AG04450 (cell line): ENCODE measurements around the gene KPRP. TPM values are rescaled to one million over a fixed set of nuclear protein-coding genes. Genes with fewer than 3 reads are reported as not detected.

ENCODE experiments used
- CTCF ChIA-PET: fragments of 300-600, 350-600 bp; formaldehyde crosslinking; extraction: SDS; loops from one replicate; lab custom pipeline; 2022; ENCODE audit warnings: antibody characterized with exemption, inconsistent platforms; lab: Charles Lee
- POLR2A ChIA-PET: fragments of 350-600 bp; formaldehyde crosslinking; extraction: SDS; loops from one replicate; lab custom pipeline; 2021; ENCODE audit warnings: antibody characterized with exemption, inconsistent platforms; lab: Yijun Ruan, JAX
- DNase-seq: peaks from one replicate; pipeline ENCODE4 v3.0.0-alpha.2; 2011; ENCODE audit warnings: low read depth, low spot score
- H3K27ac ChIP-seq: one replicate; pipeline ENCODE4 v1.5.1; 2012; ENCODE audit warnings: low read depth, low read length, control low read depth
- H3K27me3 ChIP-seq: one replicate; pipeline ENCODE4 v1.6.0; 2012; ENCODE audit warnings: low read length; ENCODE audit not compliant: control insufficient read depth, insufficient read depth
- H3K4me3 ChIP-seq: 2 replicates; pipeline ENCODE4 v1.5.1; 2011; ENCODE audit warnings: mild to moderate bottlenecking, low read depth, low read length, control low read depth
- H3K9me3 ChIP-seq: 2 replicates; pipeline ENCODE4 v1.5.1; 2012; ENCODE audit warnings: low read length; ENCODE audit not compliant: control insufficient read depth, insufficient read depth
- CTCF ChIP-seq: IDR thresholded peaks from 2 replicates; pipeline ENCODE4 v1.5.1; 2011; ENCODE audit warnings: low read depth, low read length, control low read depth, inconsistent platforms
- polyA plus RNA-seq: library from polyadenylated mRNA; depleted of rRNA; stranded (reverse); fragments of >200 nt; gene quantifications from 2 replicates; pipeline ENCODE4 v1.2.3, GENCODE V29; 2011

The KPRP gene
- polyA plus RNA-seq, 1 experiment: not detected

GRCh38 chr1:152768847-152769533 lies 11.2 kb downstream of the KPRP start:
- H3K4me3 ChIP-seq: no peak overlapping the region
- no peaks in the 10 kb centered on the region for H3K27me3 ChIP-seq
- CTCF ChIA-PET: interaction anchor here (0.6 kb wide), 1 partner anchor 678 kb away, joined by 7 read pairs; no protein-coding TSS in a partner anchor
- POLR2A ChIA-PET: no interaction called here
- H3K9me3 ChIP-seq: no peaks in the 10 kb centered on the region
- no peak for DNase-seq
- TF ChIP-seq CTCF: no peak
- no peak overlapping the region for H3K27ac ChIP-seq

- Histone ChIP-seq H3K9me3 (peaks cover 5% of the 10 kb centered on the region), H3K27me3 (no peaks in the 10 kb centered on the region), H3K27ac (no peak overlapping the region), H3K4me3 (no peak overlapping the region)
- no peak for TF ChIP-seq CTCF
- ChIA-PET CTCF (no interaction called here), POLR2A (no interaction called here)
- DNase-seq: no peak
Measured at GRCh38 chr1:152770411-152770810, 12.6 kb downstream of the KPRP start.

GRCh38 chr1:152774875-152775274 lies 17.1 kb downstream of the KPRP start, which contains the start of gene LCE1F:
LCE1F (plus strand) TSS chr1:152775140; CDS start chr1:152776372, 1,232 bp downstream.
- H3K27ac ChIP-seq: no peak within 1 kb of the TSS
- DNase-seq: no peak
- H3K9me3 ChIP-seq: peaks cover 12% of the 10 kb centered on the region
- CTCF ChIA-PET: no interaction called here
- no peak within 1 kb of the TSS for H3K4me3 ChIP-seq
- no peak for TF ChIP-seq CTCF
- H3K27me3 ChIP-seq: no peaks in the 10 kb centered on the region
- POLR2A ChIA-PET: no interaction called here

GRCh38 chr1:152776361-152776760 lies 18.5 kb downstream of the KPRP start:
- ChIA-PET CTCF (no interaction called here), POLR2A (no interaction called here)
- no peaks in the 10 kb centered on the region for H3K27me3 ChIP-seq
- H3K27ac ChIP-seq: no peak overlapping the region
- H3K9me3 ChIP-seq: peaks cover 12% of the 10 kb centered on the region
- no peak for TF ChIP-seq CTCF
- no peak for DNase-seq
- H3K4me3 ChIP-seq: no peak overlapping the region

GRCh38 chr1:152777510-152778137 lies 19.8 kb downstream of the KPRP start:
- peaks cover 12% of the 10 kb centered on the region for H3K9me3 ChIP-seq
- POLR2A ChIA-PET: no interaction called here
- H3K27me3 ChIP-seq: no peaks in the 10 kb centered on the region
- no peak overlapping the region for H3K27ac ChIP-seq
- no peak for TF ChIP-seq CTCF
- no peak for DNase-seq
- no peak overlapping the region for H3K4me3 ChIP-seq
- CTCF ChIA-PET: no interaction called here
